ENCODE data around the gene AIFM3.

DNA sequence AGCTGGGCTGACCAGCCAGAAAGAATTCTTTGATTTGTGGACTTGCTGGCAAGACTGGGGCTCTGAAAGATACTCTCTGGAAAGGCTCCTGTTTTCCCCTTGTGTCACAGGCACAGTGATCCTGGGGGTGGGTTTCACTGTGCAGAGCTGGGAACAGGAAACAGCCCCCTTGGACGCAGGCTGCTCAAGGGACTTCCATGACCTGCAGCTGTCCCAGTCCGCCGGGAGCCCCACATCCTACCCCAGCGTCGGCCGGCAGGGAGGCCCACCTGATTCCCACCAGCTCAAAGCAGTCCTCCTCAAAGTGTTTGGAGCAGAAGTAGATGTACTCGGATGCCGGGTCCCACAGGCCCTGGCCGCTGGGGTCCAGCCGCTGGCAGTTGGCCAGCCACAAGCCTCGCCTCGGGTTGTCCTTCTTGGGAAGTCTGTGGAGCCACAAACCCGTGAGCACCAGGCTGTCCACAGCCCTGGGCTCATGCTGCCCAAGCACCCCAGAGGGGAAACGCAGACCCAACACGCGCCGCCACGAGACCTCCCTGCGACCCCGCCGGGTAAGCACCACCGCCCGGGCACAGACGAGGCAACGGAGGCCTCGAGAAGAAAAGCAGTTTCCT is 34.0 kb downstream of the AIFM3 start:
- TF ChIP-seq, protein P1, sequence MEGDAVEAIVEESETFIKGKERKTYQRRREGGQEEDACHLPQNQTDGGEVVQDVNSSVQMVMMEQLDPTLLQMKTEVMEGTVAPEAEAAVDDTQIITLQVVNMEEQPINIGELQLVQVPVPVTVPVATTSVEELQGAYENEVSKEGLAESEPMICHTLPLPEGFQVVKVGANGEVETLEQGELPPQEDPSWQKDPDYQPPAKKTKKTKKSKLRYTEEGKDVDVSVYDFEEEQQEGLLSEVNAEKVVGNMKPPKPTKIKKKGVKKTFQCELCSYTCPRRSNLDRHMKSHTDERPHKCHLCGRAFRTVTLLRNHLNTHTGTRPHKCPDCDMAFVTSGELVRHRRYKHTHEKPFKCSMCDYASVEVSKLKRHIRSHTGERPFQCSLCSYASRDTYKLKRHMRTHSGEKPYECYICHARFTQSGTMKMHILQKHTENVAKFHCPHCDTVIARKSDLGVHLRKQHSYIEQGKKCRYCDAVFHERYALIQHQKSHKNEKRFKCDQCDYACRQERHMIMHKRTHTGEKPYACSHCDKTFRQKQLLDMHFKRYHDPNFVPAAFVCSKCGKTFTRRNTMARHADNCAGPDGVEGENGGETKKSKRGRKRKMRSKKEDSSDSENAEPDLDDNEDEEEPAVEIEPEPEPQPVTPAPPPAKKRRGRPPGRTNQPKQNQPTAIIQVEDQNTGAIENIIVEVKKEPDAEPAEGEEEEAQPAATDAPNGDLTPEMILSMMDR (IDR thresholded peaks at IDR 0.05; ENCODE audit: poor library complexity, severe bottlenecking): no peak
- TF ChIP-seq EP300 (conservative IDR thresholded peaks at IDR 0.05; ENCODE audit: poor library complexity, severe bottlenecking): no peak

Measured in neural cell (in vitro differentiated cells).